Osteoblast (primary cell): ENCODE data around the gene MAP2K5. TPM values are rescaled to one million over a fixed set of nuclear protein-coding genes. Genes with fewer than 3 reads are reported as not detected.

ENCODE experiments used
- DNase-seq: peaks from one replicate; pipeline ENCODE4 v3.0.0; 2011; ENCODE audit warnings: low spot score, mixed read lengths; ENCODE audit not compliant: insufficient read length; ENCODE audit errors: missing footprints
- H2AFZ ChIP-seq: 2 replicates; pipeline ENCODE4 v1.6.0; 2011; ENCODE audit warnings: mild to moderate bottlenecking, low read length
- H3K27ac ChIP-seq: 2 replicates; pipeline ENCODE4 v1.5.1; 2011; ENCODE audit warnings: mild to moderate bottlenecking, low read depth, low read length, moderate library complexity
- H3K27me3 ChIP-seq: 2 replicates; pipeline ENCODE4 v1.6.0; 2012; ENCODE audit warnings: mild to moderate bottlenecking, control low read depth, inconsistent platforms, low read length, moderate library complexity; ENCODE audit not compliant: insufficient read depth
- H3K36me3 ChIP-seq: 2 replicates; pipeline ENCODE4 v1.5.1; 2011; ENCODE audit warnings: mild to moderate bottlenecking, low read length, control low read depth, moderate library complexity; ENCODE audit not compliant: insufficient read depth
- H3K4me1 ChIP-seq: 2 replicates; pipeline ENCODE4 v1.5.1; 2011; ENCODE audit warnings: mild to moderate bottlenecking, low read length, control low read depth, moderate library complexity; ENCODE audit not compliant: insufficient read depth
- H3K4me2 ChIP-seq: 2 replicates; pipeline ENCODE4 v1.6.0; 2011; ENCODE audit warnings: mild to moderate bottlenecking, low read length; ENCODE audit not compliant: insufficient read depth
- H3K4me3 ChIP-seq: fragments of 200-600 bp; sonication (generic); 3 replicates; pipeline ENCODE4 v1.5.1; 2012; ENCODE audit warnings: mild to moderate bottlenecking, low read length, inconsistent platforms; ENCODE audit not compliant: insufficient read depth
- H3K79me2 ChIP-seq: 2 replicates; pipeline ENCODE4 v1.6.0; 2012; ENCODE audit warnings: mild to moderate bottlenecking, low read length, control low read depth, inconsistent platforms; ENCODE audit not compliant: insufficient read depth
- H3K9me3 ChIP-seq: 2 replicates; pipeline ENCODE4 v1.5.1; 2011; ENCODE audit warnings: low read depth, low read length, control low read depth
- H4K20me1 ChIP-seq: 2 replicates; pipeline ENCODE4 v1.6.0; 2012; ENCODE audit warnings: mild to moderate bottlenecking, low read length, control low read depth; ENCODE audit not compliant: insufficient read depth
- CTCF ChIP-seq: IDR thresholded peaks from 2 replicates; pipeline ENCODE4 v1.5.1; 2011; ENCODE audit warnings: mild to moderate bottlenecking, low read depth, low read length, moderate library complexity; ENCODE audit errors: extremely low read depth
- total RNA-seq: library from RNA; depleted of rRNA; stranded (reverse); fragments of >200 nt; gene quantifications from 2 replicates; pipeline ENCODE4 v1.2.3, GENCODE V29; 2012

The MAP2K5 gene
- total RNA-seq, 1 donor = 10.1 TPM

- H3K27ac ChIP-seq = no peak overlapping the region
- no peaks in the 10 kb centered on the region for H3K36me3 ChIP-seq
- H3K4me3 ChIP-seq = no peak overlapping the region
- peaks cover 6% of the 10 kb centered on the region for H4K20me1 ChIP-seq
- TF ChIP-seq CTCF = no peak
- H3K79me2 ChIP-seq = no peaks in the 10 kb centered on the region
- H3K27me3 ChIP-seq = no peaks in the 10 kb centered on the region
- no peak for DNase-seq
- H3K9me3 ChIP-seq = no peaks in the 10 kb centered on the region
- no peak overlapping the region for H2AFZ ChIP-seq
- no peaks in the 10 kb centered on the region for H3K4me1 ChIP-seq
- H3K4me2 ChIP-seq = no peak overlapping the region
These were observed 189.7 kb downstream of the MAP2K5 start for GRCh38 chr15:67732164-67732563.

- no peak for DNase-seq
- Histone ChIP-seq H3K4me2 (no peak overlapping the region), H3K4me3 (no peak overlapping the region)
These were observed 190.3 kb downstream of the MAP2K5 start for GRCh38 chr15:67732671-67733374.

GRCh38 chr15:67735896-67736295 lies 193.4 kb downstream of the MAP2K5 start:
- no peak for DNase-seq
- no peak overlapping the region for H2AFZ ChIP-seq
- H3K79me2 ChIP-seq = no peaks in the 10 kb centered on the region
- H4K20me1 ChIP-seq = peaks cover 6% of the 10 kb centered on the region
- H3K4me3 ChIP-seq = no peak overlapping the region
- H3K27ac ChIP-seq = no peak overlapping the region
- H3K27me3 ChIP-seq = no peaks in the 10 kb centered on the region
- H3K36me3 ChIP-seq = no peaks in the 10 kb centered on the region
- no peaks in the 10 kb centered on the region for H3K4me1 ChIP-seq
- no peak overlapping the region for H3K4me2 ChIP-seq
- H3K9me3 ChIP-seq = no peaks in the 10 kb centered on the region
- TF ChIP-seq CTCF = no peak

More at GRCh38 chr15:67732671-67733374, 190.3 kb downstream of the MAP2K5 start:
- Histone ChIP-seq H3K27ac (no peak overlapping the region), H3K4me1 (no peaks in the 10 kb centered on the region), H4K20me1 (peaks cover 6% of the 10 kb centered on the region), H3K36me3 (no peaks in the 10 kb centered on the region), H3K9me3 (no peaks in the 10 kb centered on the region), H2AFZ (no peak overlapping the region), H3K79me2 (no peaks in the 10 kb centered on the region), H3K27me3 (no peaks in the 10 kb centered on the region)
- TF ChIP-seq CTCF = no peak

- H3K9me3 ChIP-seq = no peaks in the 10 kb centered on the region
- no peaks in the 10 kb centered on the region for H3K27me3 ChIP-seq
- H3K4me3 ChIP-seq = no peak overlapping the region
- no peak overlapping the region for H3K27ac ChIP-seq
- H3K36me3 ChIP-seq = no peaks in the 10 kb centered on the region
- peaks cover 3% of the 10 kb centered on the region for H4K20me1 ChIP-seq
- no peak overlapping the region for H3K4me2 ChIP-seq
- H3K79me2 ChIP-seq = no peaks in the 10 kb centered on the region
- no peaks in the 10 kb centered on the region for H3K4me1 ChIP-seq
- TF ChIP-seq CTCF = no peak
- DNase-seq = no peak
- H2AFZ ChIP-seq = no peak overlapping the region
These were observed 194.3 kb downstream of the MAP2K5 start for GRCh38 chr15:67736810-67737209.
